HG03095 (cell line): Measurements from ENCODE around the gene PLA2G4E.

Experiments used
- ATAC-seq: cut with Tn5 transposase; IDR thresholded peaks from one replicate; pipeline ENCODE4 v1.9.1; 2021; ENCODE audit warnings: moderate library complexity; ENCODE audit not compliant: unreplicated experiment

PLA2G4E gene

DNA sequence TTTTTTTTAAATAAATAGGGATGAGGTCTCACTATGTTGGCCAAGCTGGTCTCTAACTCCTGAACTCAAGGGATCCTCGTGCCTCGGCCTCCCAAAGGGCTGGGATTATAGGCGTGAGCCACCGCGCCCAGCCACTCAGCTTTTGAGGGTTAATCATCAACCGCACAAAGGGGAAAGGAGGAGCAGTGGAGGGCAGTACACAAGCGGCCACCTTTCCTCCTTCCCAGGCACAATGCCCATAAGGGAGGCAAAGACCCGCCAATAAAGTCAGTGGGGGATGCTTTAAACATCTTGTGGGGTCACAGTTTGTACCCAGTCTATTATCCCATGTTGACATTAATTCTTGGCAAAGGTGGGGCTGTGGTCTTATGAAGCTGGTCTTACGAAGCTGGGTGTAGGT is 80.9 kb downstream of the PLA2G4E start:
- ATAC-seq, result no peak

DNA sequence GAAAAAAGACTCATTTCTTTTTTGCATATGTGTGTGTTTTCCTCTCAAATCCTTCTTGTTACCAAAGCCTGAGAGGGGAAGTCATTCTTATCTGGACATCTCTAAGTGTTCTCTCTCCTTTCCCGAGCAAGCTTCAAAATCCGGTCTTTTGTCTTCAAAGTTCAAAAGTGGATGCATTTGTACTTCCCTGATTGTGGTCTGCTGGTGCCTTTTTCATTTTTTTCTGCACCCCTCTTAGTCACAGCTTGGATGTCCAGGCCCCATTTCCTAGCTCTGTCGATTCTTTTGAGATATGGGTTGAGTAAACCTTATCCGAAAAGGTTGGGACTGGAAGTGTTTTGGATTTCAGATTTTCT is 83.3 kb downstream of the PLA2G4E start:
- ATAC-seq, result no peak

DNA sequence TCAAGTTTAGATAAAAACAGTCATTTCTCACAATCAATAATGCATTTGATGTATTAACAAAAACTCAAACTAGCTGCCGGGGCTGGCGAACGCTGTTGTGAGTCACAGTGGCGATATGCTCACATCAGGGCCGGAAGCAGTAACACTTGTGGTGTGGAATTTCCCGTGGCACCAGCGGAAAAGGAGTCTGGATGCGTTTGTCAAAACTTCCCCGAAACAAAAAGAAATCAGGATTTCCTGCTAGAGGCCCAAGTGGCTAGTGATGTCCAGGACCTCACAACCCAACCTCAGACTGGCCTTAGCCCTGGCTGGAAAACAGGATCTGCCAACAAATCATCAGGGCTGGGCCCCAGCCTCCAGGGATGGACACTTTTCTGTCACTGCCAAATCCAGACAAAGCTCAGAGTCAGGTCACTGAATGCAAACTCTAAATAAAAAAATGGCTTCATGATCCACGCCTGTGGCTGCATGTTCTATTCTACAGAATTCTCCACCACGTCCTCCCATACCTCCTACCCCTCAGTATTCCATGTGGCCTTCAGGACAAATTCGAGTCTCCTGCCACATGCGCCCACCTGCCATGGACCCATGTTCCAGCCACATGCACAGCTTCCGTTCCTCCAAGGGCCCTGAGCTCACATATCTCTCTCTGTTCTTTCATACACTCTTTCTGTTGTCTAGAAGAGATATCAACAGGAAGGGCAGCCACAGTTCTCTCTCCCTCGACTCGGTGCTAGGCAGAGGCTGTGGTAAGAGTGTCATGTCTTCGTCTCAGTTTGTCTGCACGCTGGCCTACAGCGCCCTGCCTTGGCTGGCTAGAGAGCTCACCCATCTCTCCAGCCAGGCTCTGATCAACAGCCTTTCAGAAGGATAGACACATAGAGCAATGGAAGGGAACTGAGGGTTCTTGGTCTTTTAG is 83.9 kb downstream of the PLA2G4E start:
- ATAC-seq, result no peak

DNA sequence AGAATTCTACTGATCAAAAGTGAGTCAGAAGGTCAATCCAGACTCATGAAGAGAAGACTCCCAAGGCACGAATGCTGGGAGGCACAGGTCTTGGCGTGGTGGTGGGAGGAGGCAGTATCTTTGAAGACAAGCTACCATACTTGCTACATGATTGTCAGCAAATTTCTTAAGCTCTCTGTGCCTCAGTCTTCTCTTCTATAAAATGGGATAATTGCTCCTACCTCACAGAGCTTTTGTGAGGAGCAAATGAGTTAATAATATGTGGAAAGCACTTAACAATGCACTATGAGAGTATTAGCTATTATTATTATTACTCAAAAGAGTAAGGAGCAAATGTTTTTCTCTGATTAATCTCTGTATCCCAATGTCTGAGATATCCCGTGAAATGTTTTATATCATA is 84.7 kb downstream of the PLA2G4E start:
- no peak for ATAC-seq

DNA sequence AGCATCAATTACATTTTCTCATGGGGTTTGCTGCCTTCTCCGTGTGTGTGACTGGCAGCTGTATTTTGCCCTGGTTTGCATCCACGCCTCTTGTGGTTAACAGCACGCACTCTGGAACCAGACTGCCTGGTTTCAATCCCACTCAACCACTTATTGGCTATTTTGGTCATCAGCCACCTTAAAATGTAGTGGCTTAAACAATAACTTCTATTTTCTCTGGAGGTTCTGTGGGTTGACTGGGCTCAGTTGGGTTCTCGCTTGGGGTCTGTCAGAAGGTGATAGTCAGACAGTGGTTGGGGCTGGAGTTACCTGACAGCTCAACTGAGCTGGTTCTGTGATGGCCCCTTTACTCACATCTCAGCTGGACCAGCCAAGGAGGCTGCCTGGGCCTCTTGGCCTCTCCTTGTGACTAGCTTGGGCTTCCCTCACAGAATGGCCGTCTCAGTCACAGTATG is 85.2 kb downstream of the PLA2G4E start:
- ATAC-seq, result no peak

DNA sequence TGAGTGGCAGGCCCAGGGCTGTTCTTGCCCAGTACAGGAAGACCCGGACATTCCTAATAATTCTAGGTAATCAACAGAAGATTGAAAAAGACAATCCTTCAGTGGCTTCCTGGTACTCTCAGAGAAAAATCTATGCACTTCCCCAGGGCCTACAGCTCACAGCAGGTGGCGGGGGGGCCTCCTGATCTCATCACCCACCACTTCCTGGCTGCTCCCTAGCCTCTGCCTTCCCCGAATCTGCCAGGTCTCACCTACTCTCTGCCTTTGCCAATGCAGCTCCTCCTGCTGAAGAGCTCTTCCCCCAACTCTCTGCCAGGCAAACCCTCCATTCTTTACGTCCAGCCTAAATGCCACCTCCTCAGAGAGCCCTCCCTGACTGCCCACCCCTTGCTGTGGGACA is 86.0 kb downstream of the PLA2G4E start:
- ATAC-seq, result no peak

DNA sequence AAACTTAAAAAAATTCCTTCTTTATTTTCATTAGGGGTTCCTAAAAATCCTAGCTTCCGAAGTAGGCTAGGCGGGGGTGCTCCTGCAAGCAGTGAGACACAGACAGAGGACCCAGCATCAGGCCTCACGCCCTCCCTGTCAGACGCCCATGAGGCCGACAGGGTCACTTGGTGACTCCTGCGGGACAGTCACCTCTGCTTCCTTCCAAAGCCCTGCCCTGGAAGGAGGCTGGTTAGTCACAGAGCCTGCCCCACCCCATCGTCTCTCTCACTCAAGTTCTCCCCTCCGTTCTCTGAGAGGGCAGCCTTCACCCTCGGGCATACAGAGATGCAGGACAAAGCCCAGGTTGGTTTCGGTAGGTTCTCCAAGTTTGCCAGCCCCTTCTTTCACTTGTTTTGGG is 87.1 kb downstream of the PLA2G4E start:
- no peak for ATAC-seq

DNA sequence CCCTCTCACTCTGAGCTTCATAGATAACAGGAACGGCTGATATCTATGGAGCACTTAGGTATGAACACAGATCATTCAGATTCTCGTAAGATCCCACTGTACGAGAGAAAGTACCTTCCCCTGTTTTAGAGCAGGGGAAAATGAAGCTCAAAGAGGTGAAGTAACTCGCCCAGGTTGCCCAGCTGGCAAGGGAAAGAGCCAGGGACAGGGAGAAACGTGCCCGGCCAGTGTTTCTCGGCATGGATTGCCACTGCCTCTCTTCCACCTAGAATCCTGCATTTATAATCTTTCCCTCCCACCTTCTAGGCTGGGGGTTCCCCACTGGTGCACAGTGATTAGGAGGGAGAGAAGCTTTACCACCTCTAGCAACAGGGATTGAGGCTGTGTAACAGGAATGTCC is 87.5 kb downstream of the PLA2G4E start:
- ATAC-seq, result no peak

DNA sequence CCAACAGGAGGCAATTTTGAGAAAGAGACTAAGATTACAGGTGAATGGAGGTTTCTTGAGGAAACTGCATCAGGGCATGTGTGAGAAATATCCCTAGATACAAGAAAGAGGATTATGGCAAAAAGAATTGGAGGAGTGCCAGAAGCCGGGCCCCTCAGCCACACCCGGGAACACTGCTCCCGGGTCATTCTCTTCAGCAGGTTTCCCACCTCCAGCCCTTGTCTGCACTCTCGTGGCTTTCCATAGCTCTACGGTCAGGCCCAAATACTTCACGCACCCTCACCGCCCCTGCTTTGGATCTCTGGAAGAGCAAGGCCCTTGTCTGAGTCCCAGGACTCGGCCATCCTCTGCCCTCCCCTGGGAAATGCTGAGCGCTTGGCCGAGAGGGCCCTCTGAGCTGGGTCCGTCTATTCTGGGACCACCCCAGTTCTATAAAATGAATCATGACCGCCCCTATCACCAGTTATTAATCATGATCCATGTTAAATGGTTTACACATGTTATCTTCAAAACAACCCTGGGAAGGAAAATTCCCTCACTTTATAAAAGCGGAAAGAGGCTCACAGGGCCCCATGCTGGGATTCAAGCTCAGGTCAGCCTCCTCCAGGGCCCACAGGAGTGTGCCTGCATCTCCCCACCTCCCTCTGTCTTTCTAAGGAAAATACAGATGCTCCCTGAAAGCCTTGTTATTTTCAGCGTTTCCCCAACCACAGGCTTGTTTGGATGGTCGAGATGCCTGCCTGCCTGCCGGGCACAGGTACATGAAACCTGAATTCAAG is 88.1 kb downstream of the PLA2G4E start:
- no peak for ATAC-seq

DNA sequence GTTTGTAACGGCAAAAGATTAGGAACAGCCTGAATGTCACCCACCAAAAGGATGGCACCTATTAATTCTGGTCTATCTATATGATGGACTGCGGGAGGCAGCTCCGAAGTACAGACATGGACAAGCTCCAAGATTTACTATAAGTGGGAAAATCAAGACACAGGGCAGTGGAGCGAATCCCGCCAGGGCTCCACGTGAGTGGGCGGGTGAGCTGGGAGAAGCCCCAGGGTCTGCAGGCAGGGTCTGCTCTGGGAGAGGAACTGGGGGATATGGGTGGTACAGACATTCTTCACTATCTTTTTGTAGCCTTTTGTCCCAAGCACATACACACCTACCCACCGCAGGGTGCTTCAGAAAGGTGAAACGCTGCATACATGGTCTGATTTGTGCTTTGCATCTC is 88.7 kb downstream of the PLA2G4E start:
- no peak for ATAC-seq
